Measurements from ENCODE around the gene UBE3D.
"Not testable (repeated sequence)": the region's sequence is repeated elsewhere in the genome, so short reads cannot be mapped to it uniquely, and the experiment has no call there.

- TF ChIP-seq POLR2AphosphoS5 (IDR thresholded peaks at IDR 0.05; ENCODE audit: low read depth); CTCF (IDR thresholded peaks at IDR 0.05; ENCODE audit: insufficient read depth, low read length); SPI1 (IDR thresholded peaks at IDR 0.05; ENCODE audit: borderline replicate concordance, low read depth); GABPA (IDR thresholded peaks at IDR 0.05; ENCODE audit: low read depth): not testable (repeated sequence)
Measured at GRCh38 chr6:83011131-83011530, 54.5 kb downstream of the UBE3D start.
